Endothelial cell of umbilical vein (primary cell): ENCODE measurements around the gene TMEM203.

ENCODE experiments used
- CTCF ChIP-seq, 2 donors: IDR thresholded peaks; 1 replicate in 1 of 2; 2 replicates in 1 of 2; pipeline ENCODE4 v1.5.1; 2011; ENCODE audit warnings: low read length in 2 of 2, mild to moderate bottlenecking in 2 of 2, moderate library complexity in 2 of 2, control low read depth in 1 of 2, inconsistent platforms in 1 of 2, low read depth in 1 of 2; ENCODE audit not compliant: insufficient read depth in 1 of 2; ENCODE audit errors: extremely low read depth in 1 of 2
- EZH2 ChIP-seq: IDR thresholded peaks from 2 replicates; pipeline ENCODE4 v1.6.1; 2012; ENCODE audit warnings: borderline replicate concordance, low read depth, mild to moderate bottlenecking, moderate library complexity, low read length, inconsistent platforms; ENCODE audit not compliant: severe bottlenecking
- GATA2 ChIP-seq: IDR thresholded peaks from 2 replicates; pipeline ENCODE4 v1.7.0; 2011; ENCODE audit warnings: low read depth, mild to moderate bottlenecking, moderate library complexity, mixed read lengths, low read length; ENCODE audit not compliant: insufficient read length, insufficient read depth
- POLR2AphosphoS5 ChIP-seq: IDR thresholded peaks from 2 replicates; pipeline ENCODE4 v1.6.1; 2012; ENCODE audit warnings: low read depth, mild to moderate bottlenecking, control low read depth, low read length, moderate library complexity; ENCODE audit not compliant: insufficient read depth

GRCh38 chr9:137224830-137225694 is 19.6 kb upstream of the TMEM203 start, which contains the start of gene CYSRT1:
- TF ChIP-seq POLR2AphosphoS5 (no peak), CTCF (IDR thresholded peaks at IDR 0.05; ENCODE audit: extremely low read depth in 1 of 2, insufficient read depth in 1 of 2, low read depth in 1 of 2, low read length in 2 of 2) (no peak), EZH2 (no peak), GATA2 (no peak)
